GM21723 (cell line): Measurements from ENCODE around the gene NKX3-2.

ENCODE experiments used
- ATAC-seq: cut with Tn5 transposase; IDR thresholded peaks from one replicate; pipeline ENCODE4 v1.9.1; 2021; ENCODE audit warnings: mild to moderate bottlenecking, moderate library complexity; ENCODE audit not compliant: unreplicated experiment

The NKX3-2 gene

DNA sequence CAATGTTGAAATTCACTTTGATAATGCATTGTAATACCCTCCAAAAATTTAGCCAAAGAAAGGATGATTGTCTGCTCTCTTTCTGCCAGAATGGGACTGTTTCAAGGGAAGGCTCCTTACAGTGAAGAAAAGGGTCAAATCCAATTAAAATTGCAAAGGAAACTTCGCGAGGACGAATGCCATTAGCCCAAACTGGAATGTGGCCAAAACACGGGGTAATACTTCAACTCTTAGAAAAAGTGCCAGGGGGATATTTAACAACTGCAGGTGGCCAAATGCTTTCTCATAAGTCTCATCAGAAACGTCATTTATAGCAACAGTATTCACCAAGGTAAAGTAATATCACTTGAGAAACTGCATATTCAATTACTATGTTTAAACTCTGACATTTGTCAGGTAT is 29.0 kb downstream of the NKX3-2 start:
- ATAC-seq: no peak

DNA sequence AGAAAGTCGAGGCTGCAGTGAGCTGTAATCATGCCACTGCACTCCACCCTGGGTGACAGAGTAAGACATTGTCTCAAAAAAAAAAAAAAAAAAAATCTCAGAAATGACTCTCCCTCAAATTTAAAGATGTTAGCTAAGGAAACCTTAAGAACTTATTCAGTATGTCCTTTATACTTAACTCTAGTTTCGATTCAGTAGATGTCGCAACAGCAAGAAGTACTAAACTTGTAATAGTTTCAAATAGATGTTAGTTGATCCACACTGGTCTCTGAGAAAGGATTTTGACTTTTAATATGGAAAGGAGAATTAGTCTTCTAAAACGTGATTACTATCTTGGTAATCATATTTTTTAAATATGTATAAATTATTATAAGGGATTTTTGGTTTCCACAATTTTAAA is 29.6 kb downstream of the NKX3-2 start:
- ATAC-seq: no peak

- no peak for ATAC-seq
Observed at GRCh38 chr4:13511101-13511500, 33.2 kb downstream of the NKX3-2 start.

DNA sequence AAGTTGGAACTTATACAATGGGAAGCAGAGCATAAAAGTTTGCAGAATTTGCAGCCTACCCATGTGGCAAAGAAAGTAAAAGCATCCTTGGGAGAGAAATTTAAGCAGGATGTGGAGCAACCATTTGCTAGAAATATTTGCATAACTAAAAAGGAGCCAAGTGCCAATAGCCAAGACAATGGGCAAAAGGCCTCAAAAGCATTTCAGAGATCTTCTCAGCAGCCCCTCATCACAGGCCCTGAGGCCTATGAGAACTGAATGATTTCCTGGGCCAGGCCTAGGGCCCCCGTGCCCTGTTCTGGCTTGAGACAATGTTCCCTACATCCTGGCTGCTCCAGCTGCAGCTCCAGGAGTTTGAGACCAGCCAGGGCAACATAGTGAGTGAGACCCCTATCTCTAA is 34.9 kb downstream of the NKX3-2 start:
- no peak for ATAC-seq

DNA sequence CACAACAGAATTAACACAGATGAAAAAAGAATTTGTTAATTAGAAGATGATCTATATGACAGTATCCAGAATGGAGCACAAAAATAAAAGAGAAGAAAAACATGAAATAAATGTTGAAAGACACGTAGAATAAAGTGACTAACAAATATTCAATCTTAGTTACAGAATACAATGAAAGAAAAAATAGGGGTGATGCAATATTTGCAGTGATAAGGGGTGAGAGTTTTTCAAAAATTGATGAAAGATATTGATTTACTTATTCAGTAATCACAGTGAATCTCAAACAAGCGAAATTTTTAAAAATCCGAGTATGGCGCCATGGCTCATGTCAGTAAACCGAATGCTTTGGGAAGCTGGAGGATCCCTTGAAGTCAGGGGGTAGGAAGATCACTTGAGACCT is 39.9 kb downstream of the NKX3-2 start:
- ATAC-seq: no peak

DNA sequence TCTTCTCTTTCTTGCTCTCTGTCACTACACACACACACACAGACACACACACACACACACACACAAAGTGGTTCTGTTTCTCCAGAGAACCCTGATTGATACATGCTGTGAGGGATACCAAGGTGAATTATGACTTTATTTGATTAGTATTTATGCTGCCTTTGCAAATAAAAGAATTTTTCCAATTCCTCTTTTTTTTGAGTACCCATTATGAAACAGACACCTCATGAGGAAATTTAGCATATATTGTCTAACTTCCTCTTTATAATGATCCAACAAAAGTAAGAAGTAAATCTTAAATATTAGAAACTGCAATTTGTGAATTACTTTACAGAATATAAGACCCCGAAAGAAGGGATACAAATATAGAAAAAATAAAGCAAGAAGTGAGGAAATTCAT is 45.8 kb downstream of the NKX3-2 start:
- ATAC-seq: no peak

- ATAC-seq: no peak
Observed at GRCh38 chr4:13496605-13497004, 47.7 kb downstream of the NKX3-2 start.

GRCh38 chr4:13495753-13496152 is 48.6 kb downstream of the NKX3-2 start:
- ATAC-seq: no peak

GRCh38 chr4:13493793-13494192 is 50.5 kb downstream of the NKX3-2 start:
- no peak for ATAC-seq

DNA sequence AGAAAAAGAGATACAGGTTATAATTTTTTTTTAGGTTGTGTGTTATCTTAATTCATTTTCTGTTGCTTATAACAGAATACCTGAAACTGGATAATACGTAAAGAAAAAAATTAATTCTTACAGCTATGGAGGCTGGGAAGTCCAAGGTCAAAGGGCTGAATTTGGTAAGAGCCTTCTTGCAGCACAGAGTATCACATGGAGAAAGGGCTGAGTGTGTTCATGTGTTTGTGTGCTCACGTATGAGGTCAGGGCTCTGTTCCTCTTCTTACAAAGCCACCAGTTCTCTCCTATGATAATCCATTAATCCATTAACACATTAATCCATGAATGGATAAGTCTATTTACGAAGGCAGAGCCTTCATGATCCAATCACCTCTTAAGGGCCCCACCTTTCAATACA is 51.6 kb downstream of the NKX3-2 start:
- ATAC-seq: no peak
